ENCODE data around the gene TRIM74. TPM values are rescaled to one million over a fixed set of nuclear protein-coding genes. Genes with fewer than 3 reads are reported as not detected.

The TRIM74 gene
- total RNA-seq, 1 donor from 2014 or later, result 1.7 TPM

Small RNA genes lying within 50 kb of the gene (small RNA-seq; reads per million reads assigned to genes)
- gene RF00019 (ENCODE audit: low replicate concordance), result not detected

Other genes with a start within 250 kb of the TRIM74 start
- 6.2 TPM for gene TYW1B, start 141.3 kb downstream of the TRIM74 start, total RNA-seq
- gene POM121, start 44.4 kb downstream of the TRIM74 start, total RNA-seq, result 10.3 TPM
- not detected for gene SPDYE8, start 60.3 kb upstream of the TRIM74 start, total RNA-seq
- not detected for gene SPDYE11, start 88.4 kb upstream of the TRIM74 start, total RNA-seq
- gene SPDYE9, start 116.6 kb upstream of the TRIM74 start, total RNA-seq, result not detected

All from tongue (tissue), 2 donors.